Uterus (tissue), 4 donors: Measurements from ENCODE around the gene PIGR. TPM values are rescaled to one million over a fixed set of nuclear protein-coding genes. Genes with fewer than 3 reads are reported as not detected.

ENCODE experiments used
- DNase-seq, 2 donors: peaks; one replicate each; pipeline ENCODE4 v3.0.0-alpha.2; 2019 to 2020
- H3K27ac ChIP-seq, 2 donors: fragments of 200-600 bp; sonication (generic); 1 replicate in 1 of 2; 2 replicates in 1 of 2; pipeline ENCODE4 v1.5.1; 2016 to 2018
- H3K27me3 ChIP-seq, 2 donors: fragments of 200-600 bp; sonication (generic); one replicate each; pipeline ENCODE4 v1.5.1; 2018 to 2019; ENCODE audit warnings: control low read depth in 1 of 2
- H3K36me3 ChIP-seq, 2 donors: fragments of 200-600 bp; sonication (generic); one replicate each; pipeline ENCODE4 v1.5.1; 2019; ENCODE audit warnings: control low read depth in 1 of 2
- H3K4me1 ChIP-seq, 2 donors: fragments of 200-600 bp; sonication (generic); one replicate each; pipeline ENCODE4 v1.5.1; 2018 to 2019; ENCODE audit warnings: control low read depth in 1 of 2
- H3K4me3 ChIP-seq, 2 donors: fragments of 200-600 bp; sonication (generic); 1 replicate in 1 of 2; 2 replicates in 1 of 2; pipeline ENCODE4 v1.5.1; 2018 to 2019; ENCODE audit warnings: mild to moderate bottlenecking in 1 of 2
- H3K9me3 ChIP-seq, 2 donors: fragments of 200-600 bp; sonication (generic); one replicate each; pipeline ENCODE4 v1.5.1; 2019; ENCODE audit warnings: control low read depth in 1 of 2
- CTCF ChIP-seq, 4 experiments: fragments of 200-600 bp in 2 of 4; fragments of 450-650 bp in 2 of 4; sonication (generic) in 2 of 4; IDR thresholded peaks; one replicate each; pipeline ENCODE4 v1.5.1; 2016 to 2019; ENCODE audit warnings: antibody characterized with exemption in 4 of 4, mild to moderate bottlenecking in 2 of 4, moderate library complexity in 1 of 4
- POLR2A ChIP-seq, 2 donors: fragments of 450-650 bp; IDR thresholded peaks; one replicate each; pipeline ENCODE4 v1.6.1; 2016; ENCODE audit warnings: antibody characterized with exemption in 2 of 2, mild to moderate bottlenecking in 1 of 2, moderate library complexity in 1 of 2
- intact Hi-C: fragments of 100-400 bp; cut with DNase I; formaldehyde crosslinking; loops from one replicate; pipeline ENCODE4 v1.15.1; 2023; ENCODE audit warnings: low total_unique reads
- total RNA-seq, 4 donors: library from RNA; depleted of rRNA in 3 of 4; stranded (reverse); fragments of >200 nt in 3 of 4; gene quantifications; one replicate each; pipeline versions ENCODE4 v1.1.0 to v1.2.4, GENCODE V29; 2014 to 2023
- donor health status: DM: yes; HTN: yes; CAD: no.

PIGR gene
- total RNA-seq, 4 donors from 2014 or later, result 0.69 to 7.1 (median 3.1) TPM

- Histone ChIP-seq H3K4me3 (no peak overlapping the region), H3K27ac (no peak overlapping the region), H3K27me3 (no peaks in the 10 kb centered on the region), H3K9me3 (no peaks in the 10 kb centered on the region), H3K4me1 (no peaks in the 10 kb centered on the region), H3K36me3 (no peaks in the 10 kb centered on the region)
- intact Hi-C loops, result no loop called here
- DNase-seq, result no peak
- TF ChIP-seq POLR2A (IDR thresholded peaks at IDR 0.05) (no peak), CTCF (IDR thresholded peaks at IDR 0.05) (no peak)
Observed at GRCh38 chr1:206885341-206886060, 60.8 kb downstream of the PIGR start.

- Histone ChIP-seq H3K4me3 (no peak overlapping the region), H3K27ac (no peak overlapping the region), H3K4me1 (no peaks in the 10 kb centered on the region), H3K27me3 (no peaks in the 10 kb centered on the region), H3K36me3 (no peaks in the 10 kb centered on the region), H3K9me3 (no peaks in the 10 kb centered on the region)
- TF ChIP-seq CTCF (IDR thresholded peaks at IDR 0.05), result no peak
- no peak for TF ChIP-seq POLR2A (IDR thresholded peaks at IDR 0.05)
- no peak for DNase-seq
- intact Hi-C loops, result no loop called here
Observed at GRCh38 chr1:206883876-206884275, 62.4 kb downstream of the PIGR start.

DNA sequence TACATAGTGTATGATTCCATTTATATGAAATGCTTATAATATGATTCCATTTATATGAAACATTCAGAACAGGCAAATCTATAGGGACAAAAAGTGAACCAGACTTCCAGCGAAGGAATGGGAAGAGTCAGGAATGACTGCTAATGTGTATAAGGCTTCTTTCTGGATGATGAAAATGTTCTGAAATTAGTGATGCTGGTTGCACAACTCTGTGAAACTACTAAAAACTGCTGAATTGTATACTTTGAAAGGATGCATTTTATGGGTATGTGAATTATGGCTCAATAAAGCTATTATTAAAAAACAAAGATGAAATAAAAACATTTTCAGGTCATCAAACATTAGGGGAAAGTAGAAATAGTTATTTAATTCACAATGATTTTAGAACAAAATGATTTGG, 63.1 kb downstream of the PIGR start:
- no peak for DNase-seq
- Histone ChIP-seq H3K36me3 (no peaks in the 10 kb centered on the region), H3K4me3 (no peak overlapping the region), H3K4me1 (no peaks in the 10 kb centered on the region), H3K9me3 (peaks cover 0 to 5% of the 10 kb centered on the region in 2 donors), H3K27me3 (no peaks in the 10 kb centered on the region), H3K27ac (no peak overlapping the region)
- intact Hi-C loops, result no loop called here
- no peak for TF ChIP-seq POLR2A (IDR thresholded peaks at IDR 0.05)
- no peak for TF ChIP-seq CTCF (IDR thresholded peaks at IDR 0.05)

DNA sequence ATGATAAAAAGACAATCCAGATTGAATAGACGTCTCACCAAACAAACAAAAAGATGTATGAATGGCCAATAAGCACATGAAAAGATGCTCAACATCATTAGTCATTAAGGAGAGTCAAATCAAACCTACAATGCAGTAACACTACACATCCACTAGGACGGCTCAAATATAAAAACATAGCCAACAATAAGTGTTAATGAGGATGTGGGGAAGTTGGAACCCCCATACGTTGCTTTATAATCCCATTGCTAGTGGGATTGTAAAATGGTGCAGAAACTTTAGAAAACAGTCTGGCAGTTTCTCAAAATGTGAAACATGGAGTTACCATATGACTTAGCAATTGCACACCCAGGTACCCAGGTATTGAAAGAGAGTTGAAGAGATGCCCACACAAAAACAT, 63.7 kb downstream of the PIGR start:
- H3K9me3 ChIP-seq, result peaks cover 0 to 5% of the 10 kb centered on the region in 2 donors
- no peak overlapping the region for H3K27ac ChIP-seq
- H3K36me3 ChIP-seq, result no peaks in the 10 kb centered on the region
- no peaks in the 10 kb centered on the region for H3K4me1 ChIP-seq
- TF ChIP-seq POLR2A (IDR thresholded peaks at IDR 0.05) (no peak), CTCF (IDR thresholded peaks at IDR 0.05) (no peak)
- intact Hi-C loops, result no loop called here
- H3K27me3 ChIP-seq, result no peaks in the 10 kb centered on the region
- no peak for DNase-seq
- no peak overlapping the region for H3K4me3 ChIP-seq

- H3K27me3 ChIP-seq, result peaks cover 0 to 3% of the 10 kb centered on the region in 2 donors
- TF ChIP-seq POLR2A (IDR thresholded peaks at IDR 0.05) (no peak), CTCF (IDR thresholded peaks at IDR 0.05) (no peak)
- peaks cover 0 to 5% of the 10 kb centered on the region in 2 donors for H3K9me3 ChIP-seq
- no peak overlapping the region for H3K27ac ChIP-seq
- no peaks in the 10 kb centered on the region for H3K4me1 ChIP-seq
- intact Hi-C loops, result no loop called here
- H3K36me3 ChIP-seq, result no peaks in the 10 kb centered on the region
- no peak overlapping the region for H3K4me3 ChIP-seq
- no peak for DNase-seq
Observed at GRCh38 chr1:206880314-206880713, 66.0 kb downstream of the PIGR start.

Other genes with a start within 250 kb of the PIGR start
- gene IL19, start 175.7 kb downstream of the PIGR start, total RNA-seq, result under 1 TPM in 1 of 4 donors, not detected in 3; 0.76 TPM
- 1 to 10 TPM in 1 of 4 donors, under 1 TPM in 1, not detected in 2; 0.55 to 3.2 TPM for gene IL10, start 174.0 kb downstream of the PIGR start, total RNA-seq
- gene IL20, start 80.8 kb downstream of the PIGR start, total RNA-seq, result 10 to 100 TPM in 1 of 4 donors, not detected in 3; 40.6 TPM
- gene IL24, start 49.0 kb downstream of the PIGR start, total RNA-seq, result not detected
- 1 to 10 TPM in 2 of 4 donors, under 1 TPM in 1, not detected in 1; 0.59 to 1.7 (median 1.7) TPM for gene FCMR, start 24.5 kb downstream of the PIGR start, total RNA-seq
- not detected for gene FCAMR, start 24.0 kb upstream of the PIGR start, total RNA-seq
- gene C1orf116, start 86.3 kb upstream of the PIGR start, total RNA-seq, result under 1 TPM in 1 of 4 donors, not detected in 3; 0.62 TPM
- 10 to 100 TPM in 1 of 4 donors, 1 to 10 TPM in 3; 3.3 to 17.1 (median 7.6) TPM for gene YOD1, start 104.7 kb upstream of the PIGR start, total RNA-seq
- 10 to 100 TPM in 1 of 4 donors, 1 to 10 TPM in 1, under 1 TPM in 2; 0.51 to 10.7 (median 2.9) TPM for gene PFKFB2, start 106.8 kb upstream of the PIGR start, total RNA-seq
- gene C4BPB, start 142.4 kb upstream of the PIGR start, total RNA-seq, result not detected
- 1 to 10 TPM in 1 of 4 donors, not detected in 3; 1.5 TPM for gene C4BPA, start 157.8 kb upstream of the PIGR start, total RNA-seq